ENCODE results near the gene HSPA1A. TPM values are rescaled to one million over a fixed set of nuclear protein-coding genes. Genes with fewer than 3 reads are reported as not detected.
"Not testable (repeated sequence)": the region's sequence is repeated elsewhere in the genome, so short reads cannot be mapped to it uniquely, and the experiment has no call there.

HSPA1A gene
- total RNA-seq, 2 experiments from 2014 or later, result 68.5 to 69.9 TPM

DNA sequence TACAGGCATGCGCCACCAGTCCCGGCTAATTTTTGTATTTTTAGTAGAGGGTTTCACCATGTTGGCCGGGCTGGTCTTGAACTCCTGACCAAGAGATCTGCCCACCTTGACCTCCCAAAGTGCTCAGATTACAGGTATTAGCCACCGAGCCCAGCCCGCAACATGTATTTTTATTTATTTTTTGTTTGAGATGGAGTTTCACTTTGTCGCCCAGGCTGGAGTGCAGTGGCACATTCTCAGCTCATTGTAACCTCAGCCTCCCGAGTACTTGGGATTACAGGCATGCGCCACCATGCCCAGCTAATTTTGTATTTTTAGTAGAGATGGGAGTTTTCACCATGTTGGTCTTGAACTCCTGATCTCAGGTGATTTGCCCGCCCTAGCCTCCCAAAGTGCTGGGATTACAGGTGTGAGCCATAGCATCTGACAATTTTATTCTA is 22.8 kb downstream of the HSPA1A start:
- intact Hi-C loops (cut with micrococcal nuclease); DNase-seq; H3K27me3 Mint-ChIP-seq; H3K9me3 Mint-ChIP-seq: not testable (repeated sequence)
- POLR2A ChIA-PET, result interaction anchor here (0.6 to 1.6 kb wide), 2 partner anchors 24 to 50 kb away, joined by 3 to 6 read pairs; partner anchors contain the start of gene NEU1
- Mint-ChIP-seq H3K4me3 (peak overlapping the region; percentile 97), H3K4me1 (ENCODE audit: low read depth) (peaks cover 30% of the 10 kb centered on the region), H3K27ac (peak overlapping the region; percentile 60), H3K36me3 (peaks cover 65% of the 10 kb centered on the region)
- CTCF ChIA-PET, result interaction anchor here (0.8 to 2.3 kb wide), 3 partner anchors 8 to 108 kb away, joined by 3 to 8 read pairs (median 4); partner anchors contain the start of gene DDAH2

DNA sequence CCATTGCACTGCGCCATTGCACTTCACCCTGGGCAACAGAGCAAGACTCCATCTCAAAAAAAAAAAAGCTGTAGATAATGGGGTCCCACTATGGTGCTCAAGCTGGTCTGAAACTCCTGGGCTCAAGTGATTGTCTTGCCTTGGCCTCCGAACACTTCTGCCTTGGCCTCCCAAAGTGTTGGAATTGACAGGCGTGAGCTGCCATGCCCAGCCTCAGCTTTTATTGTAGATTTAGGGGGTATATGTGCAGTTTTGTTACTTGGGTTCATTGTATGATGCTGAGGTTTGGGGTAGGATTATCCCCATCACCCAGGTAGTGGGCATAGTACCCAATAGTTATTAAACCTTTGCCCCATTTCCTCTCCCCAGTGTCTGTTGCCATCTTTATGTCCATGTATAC is 23.6 kb downstream of the HSPA1A start:
- no peak for DNase-seq
- peak overlapping the region; percentile 45 for H3K4me3 Mint-ChIP-seq
- H3K36me3 Mint-ChIP-seq, result peaks cover 65% of the 10 kb centered on the region
- H3K27me3 Mint-ChIP-seq, result no peaks in the 10 kb centered on the region
- intact Hi-C loops (cut with micrococcal nuclease), result no loop called here
- peaks cover 28% of the 10 kb centered on the region for H3K4me1 Mint-ChIP-seq (ENCODE audit: low read depth)
- ChIA-PET POLR2A (interaction anchor here (0.8 kb wide), 1 partner anchor 133 kb away, joined by 3 read pairs; the partner anchor contains the start of gene DXO), CTCF (interaction anchor here (0.8 to 2.3 kb wide), 5 partner anchors 9 to 113 kb away, joined by 3 to 8 read pairs (median 4); partner anchors contain the start of gene DDAH2)
- peak overlapping the region; percentile 57 for H3K27ac Mint-ChIP-seq
- H3K9me3 Mint-ChIP-seq, result no peaks in the 10 kb centered on the region

DNA sequence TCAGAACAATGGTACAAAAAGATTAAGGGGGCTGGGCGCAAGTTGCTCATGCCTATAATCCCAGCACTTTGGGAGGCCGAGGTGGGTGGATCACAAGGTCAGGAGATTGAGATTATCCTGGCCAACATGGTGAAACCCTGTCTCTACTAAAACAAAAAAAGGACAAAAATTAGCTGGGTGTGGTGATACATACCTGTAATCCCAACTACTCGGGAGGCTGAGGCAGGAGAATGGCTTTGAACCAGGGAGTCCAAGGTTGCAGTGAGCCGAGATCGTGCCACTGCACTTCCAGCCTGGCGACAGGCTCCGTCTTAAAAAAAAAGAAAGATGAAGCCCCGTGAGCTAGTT is 24.4 kb downstream of the HSPA1A start:
- H3K27me3 Mint-ChIP-seq; H3K27ac Mint-ChIP-seq; H3K9me3 Mint-ChIP-seq; DNase-seq; intact Hi-C loops (cut with micrococcal nuclease); H3K4me3 Mint-ChIP-seq: not testable (repeated sequence)
- POLR2A ChIA-PET, result interaction anchor here (0.7 to 1.2 kb wide), 2 partner anchors 44 to 166 kb away, joined by 3 to 4 read pairs; partner anchors contain the start of gene VARS1
- Mint-ChIP-seq H3K4me1 (ENCODE audit: low read depth) (peaks cover 25% of the 10 kb centered on the region), H3K36me3 (peaks cover 61% of the 10 kb centered on the region)
- CTCF ChIA-PET, result interaction anchor here (1.6 to 2.3 kb wide), 2 partner anchors 110 to 112 kb away, joined by 4 to 8 read pairs; partner anchors contain the start of gene DDAH2

DNA sequence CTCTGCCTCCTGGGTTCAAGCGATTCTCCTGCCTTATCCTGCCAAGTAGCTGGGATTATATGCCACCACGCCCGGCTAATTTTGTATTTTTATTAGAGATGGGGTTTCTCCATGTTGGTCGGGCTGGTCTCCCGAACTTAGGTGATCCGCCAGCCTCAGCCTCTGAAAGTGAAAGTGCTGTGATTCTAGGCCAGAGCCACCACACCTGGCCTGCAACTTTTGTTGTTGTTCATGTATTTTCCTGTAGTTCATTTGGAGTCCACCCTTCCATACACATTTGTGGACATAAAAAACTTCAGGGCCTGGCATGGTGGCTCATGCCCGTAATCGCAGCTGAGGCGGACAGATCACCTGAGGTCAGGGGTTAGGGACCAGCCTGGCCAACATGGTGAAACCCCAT is 26.7 kb downstream of the HSPA1A start:
- no peaks in the 10 kb centered on the region for H3K27me3 Mint-ChIP-seq
- H3K4me3 Mint-ChIP-seq, result no peak overlapping the region
- H3K9me3 Mint-ChIP-seq, result no peaks in the 10 kb centered on the region
- H3K36me3 Mint-ChIP-seq, result peaks cover 42% of the 10 kb centered on the region
- no peak overlapping the region for H3K27ac Mint-ChIP-seq
- no peak for DNase-seq
- intact Hi-C loops (cut with micrococcal nuclease), result no loop called here
- ChIA-PET CTCF (no interaction called here), POLR2A (no interaction called here)
- H3K4me1 Mint-ChIP-seq (ENCODE audit: low read depth), result peaks cover 16% of the 10 kb centered on the region

DNA sequence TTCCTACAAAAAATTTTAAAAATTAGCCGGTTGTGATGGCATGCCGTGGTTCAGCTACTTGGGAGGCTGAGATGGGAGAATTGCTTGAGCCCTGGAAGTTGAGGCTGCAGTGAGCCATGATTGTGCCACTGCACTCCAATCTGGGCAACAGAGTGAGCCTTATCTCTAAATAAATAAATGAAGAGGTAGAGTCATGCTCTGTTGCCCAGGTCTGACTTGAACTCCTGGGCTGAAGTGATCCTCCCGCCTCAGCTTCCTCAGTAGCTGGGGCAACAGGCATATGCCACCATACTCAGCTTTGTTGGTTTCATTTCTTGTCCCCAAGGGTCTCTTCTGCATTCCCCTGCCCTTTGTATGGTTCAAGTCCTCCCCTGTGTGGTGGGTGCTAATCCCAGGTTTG is 29.2 kb downstream of the HSPA1A start:
- DNase-seq, result no peak
- H3K9me3 Mint-ChIP-seq, result no peaks in the 10 kb centered on the region
- no peak overlapping the region for H3K4me3 Mint-ChIP-seq
- intact Hi-C loops (cut with micrococcal nuclease), result no loop called here
- peaks cover 17% of the 10 kb centered on the region for H3K36me3 Mint-ChIP-seq
- H3K27ac Mint-ChIP-seq, result no peak overlapping the region
- H3K27me3 Mint-ChIP-seq, result no peaks in the 10 kb centered on the region
- ChIA-PET POLR2A (interaction anchor here (0.6 kb wide), 2 partner anchors 14 to 39 kb away, joined by 3 read pairs; no protein-coding TSS in a partner anchor), CTCF (interaction anchor here (0.7 kb wide), 1 partner anchor 11 kb away, joined by 3 read pairs; no protein-coding TSS in a partner anchor)
- H3K4me1 Mint-ChIP-seq (ENCODE audit: low read depth), result no peaks in the 10 kb centered on the region

DNA sequence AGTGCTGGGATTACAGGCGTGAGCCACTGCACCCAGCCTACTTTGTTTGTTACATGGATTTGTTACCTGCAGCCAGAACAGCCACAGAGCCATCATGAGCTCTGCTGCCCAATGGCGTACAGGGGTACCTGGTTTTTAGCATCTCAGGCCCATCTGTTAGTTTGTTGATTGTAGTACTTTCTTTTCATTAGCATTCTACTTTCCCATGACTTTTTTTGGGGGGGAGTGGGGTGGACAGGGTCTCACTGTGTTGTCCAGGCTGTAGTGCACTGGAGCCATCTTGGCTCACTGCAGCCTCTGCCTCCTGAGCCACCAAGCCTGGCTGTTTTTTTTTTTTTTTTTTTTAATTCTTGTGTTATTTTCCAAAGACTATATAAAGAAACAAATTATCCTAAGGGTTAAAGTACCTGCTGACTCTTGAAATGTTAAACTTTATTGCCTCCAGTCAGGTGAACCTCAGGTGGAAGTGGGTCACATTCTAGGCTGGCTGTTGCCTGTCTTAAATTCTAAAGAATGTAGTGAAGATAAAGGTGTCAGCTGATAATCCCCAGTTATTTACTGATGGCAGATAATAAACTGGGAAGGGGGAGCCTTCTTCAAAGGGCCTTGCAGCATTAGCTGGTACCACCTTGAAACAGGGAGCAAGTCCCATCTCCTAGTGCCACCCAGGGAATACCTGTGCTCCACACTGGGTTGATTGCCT is 32.1 kb downstream of the HSPA1A start:
- intact Hi-C loops (cut with micrococcal nuclease), result no loop called here
- no peaks in the 10 kb centered on the region for H3K27me3 Mint-ChIP-seq
- POLR2A ChIA-PET, result interaction anchor here (0.7 kb wide), 1 partner anchor 103 kb away, joined by 4 read pairs; no protein-coding TSS in a partner anchor
- H3K4me1 Mint-ChIP-seq (ENCODE audit: low read depth), result no peaks in the 10 kb centered on the region
- H3K4me3 Mint-ChIP-seq, result no peak overlapping the region
- H3K9me3 Mint-ChIP-seq, result no peaks in the 10 kb centered on the region
- H3K36me3 Mint-ChIP-seq, result peaks cover 2% of the 10 kb centered on the region
- CTCF ChIA-PET, result no interaction called here
- no peak for DNase-seq
- H3K27ac Mint-ChIP-seq, result no peak overlapping the region

DNA sequence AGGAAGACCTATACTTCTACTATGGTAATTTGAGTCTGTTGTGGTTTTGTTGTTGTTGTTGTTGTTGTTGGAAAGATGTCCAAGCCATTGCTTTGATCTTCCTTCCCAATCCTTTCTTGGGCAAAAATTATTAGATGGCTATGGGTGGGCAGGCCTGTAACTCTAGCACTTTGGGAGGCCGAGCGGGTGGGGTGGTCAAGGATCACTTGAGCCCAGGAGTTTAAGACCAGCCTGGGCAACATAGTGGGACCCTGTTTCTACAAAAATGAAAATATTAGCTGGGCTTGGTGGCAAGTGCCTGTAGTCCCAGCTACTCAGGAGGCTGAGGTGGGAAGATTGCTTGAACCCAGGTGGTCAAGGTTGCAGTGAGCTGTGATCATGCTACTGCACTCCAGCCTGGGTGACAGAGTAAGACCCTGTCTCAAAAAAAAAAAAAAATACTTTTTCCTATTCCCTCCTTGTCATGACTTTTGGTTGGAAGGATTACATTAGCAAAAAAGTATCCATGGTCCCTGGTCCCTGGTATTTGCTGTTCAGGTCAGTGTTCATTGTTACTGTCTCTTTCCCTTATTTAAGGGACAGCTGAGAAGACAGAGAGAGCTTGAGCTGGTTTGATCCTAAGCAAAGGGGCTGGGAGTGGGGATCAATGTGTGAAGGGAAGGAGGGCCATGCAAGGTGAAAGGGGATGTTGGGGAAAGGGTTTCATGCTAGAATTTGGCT is 35.6 kb downstream of the HSPA1A start:
- CTCF ChIA-PET, result no interaction called here
- peaks cover 6% of the 10 kb centered on the region for H3K36me3 Mint-ChIP-seq
- intact Hi-C loops (cut with micrococcal nuclease), result no loop called here
- POLR2A ChIA-PET, result interaction anchor here (0.7 kb wide), 1 partner anchor 93 kb away, joined by 3 read pairs; no protein-coding TSS in a partner anchor
- H3K9me3 Mint-ChIP-seq, result peaks cover 6% of the 10 kb centered on the region
- no peaks in the 10 kb centered on the region for H3K4me1 Mint-ChIP-seq (ENCODE audit: low read depth)
- no peaks in the 10 kb centered on the region for H3K27me3 Mint-ChIP-seq
- DNase-seq, result no peak
- no peak overlapping the region for H3K27ac Mint-ChIP-seq
- no peak overlapping the region for H3K4me3 Mint-ChIP-seq

DNA sequence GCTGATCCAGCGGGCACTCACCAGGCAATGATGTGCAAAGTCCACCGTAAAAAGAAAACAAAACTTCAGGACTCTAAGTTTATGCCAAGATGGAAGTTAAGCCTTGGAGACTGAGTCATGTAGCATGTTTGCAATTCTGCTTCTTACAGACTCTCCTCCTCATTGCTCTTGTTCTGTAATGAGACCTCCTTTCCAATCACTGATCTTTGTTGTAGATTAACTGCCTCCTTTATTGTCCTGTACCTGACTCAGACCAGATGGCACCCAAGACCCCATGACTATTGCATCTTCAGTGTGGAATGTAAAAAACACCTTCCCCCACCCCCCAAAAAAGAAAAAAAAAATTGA is 36.1 kb downstream of the HSPA1A start:
- peaks cover 6% of the 10 kb centered on the region for H3K36me3 Mint-ChIP-seq
- H3K4me3 Mint-ChIP-seq, result no peak overlapping the region
- no peak overlapping the region for H3K27ac Mint-ChIP-seq
- intact Hi-C loops (cut with micrococcal nuclease), result no loop called here
- no peak for DNase-seq
- no peaks in the 10 kb centered on the region for H3K27me3 Mint-ChIP-seq
- POLR2A ChIA-PET, result no interaction called here
- CTCF ChIA-PET, result no interaction called here
- peaks cover 6% of the 10 kb centered on the region for H3K9me3 Mint-ChIP-seq
- no peaks in the 10 kb centered on the region for H3K4me1 Mint-ChIP-seq (ENCODE audit: low read depth)

DNA sequence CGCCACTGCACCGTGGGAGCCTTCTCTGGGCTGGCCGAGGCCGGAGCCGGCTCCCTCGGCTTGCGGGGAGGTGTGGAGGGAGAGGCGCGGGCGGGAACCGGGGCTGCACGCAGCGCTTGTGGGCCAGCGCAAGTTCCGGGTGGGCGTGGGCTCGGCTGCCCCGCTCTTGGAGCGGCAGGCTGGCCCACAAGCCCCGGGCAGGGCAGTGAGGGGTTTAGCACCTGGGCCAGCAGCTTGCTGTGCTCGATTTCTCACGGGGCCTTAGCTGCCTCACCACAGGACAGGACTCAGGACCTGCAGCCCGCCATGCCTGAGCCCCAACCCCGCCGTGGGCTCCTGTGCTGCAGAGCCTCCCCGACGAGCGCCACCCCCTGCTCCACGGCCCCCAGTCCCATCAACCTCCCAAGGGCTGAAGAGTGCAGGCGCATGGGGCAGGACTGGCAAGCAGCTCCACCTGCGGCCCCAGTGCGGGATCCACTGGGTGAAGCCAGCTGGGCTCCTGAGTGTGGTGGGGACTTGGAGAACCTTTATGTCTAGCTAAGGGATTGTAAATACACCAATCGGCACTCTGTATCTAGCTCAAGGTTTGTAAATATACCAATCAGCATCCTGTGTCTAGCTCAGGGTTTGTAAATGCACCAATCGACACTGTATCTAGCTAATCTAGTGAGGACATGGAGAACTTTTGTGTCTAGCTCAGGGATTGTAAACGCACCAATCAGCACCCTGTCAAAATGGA is 36.8 kb downstream of the HSPA1A start:
- H3K4me3 Mint-ChIP-seq; DNase-seq; H3K9me3 Mint-ChIP-seq; POLR2A ChIA-PET; H3K4me1 Mint-ChIP-seq (ENCODE audit: low read depth); intact Hi-C loops (cut with micrococcal nuclease); CTCF ChIA-PET; H3K27ac Mint-ChIP-seq; H3K27me3 Mint-ChIP-seq; H3K36me3 Mint-ChIP-seq: not testable (repeated sequence)

DNA sequence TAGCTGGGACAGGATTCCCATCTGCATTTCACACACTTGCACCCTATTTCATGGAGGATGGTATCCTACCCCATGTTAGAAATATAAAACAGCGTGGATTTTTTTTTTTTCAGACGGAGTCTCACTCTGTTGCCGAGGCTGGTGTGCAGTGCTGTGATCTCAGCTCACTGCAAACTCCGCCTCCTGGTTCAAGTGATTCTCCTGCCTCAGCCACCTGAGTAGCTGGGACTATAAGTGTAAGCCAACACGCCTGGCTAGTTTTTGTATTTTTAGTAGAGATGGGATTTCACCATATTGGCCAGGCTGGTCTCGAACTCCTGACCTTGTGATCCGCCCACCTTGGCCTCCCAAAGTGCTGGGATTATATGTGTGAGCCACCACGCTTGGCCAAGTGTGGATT is 42.4 kb downstream of the HSPA1A start:
- H3K9me3 Mint-ChIP-seq; H3K27me3 Mint-ChIP-seq; intact Hi-C loops (cut with micrococcal nuclease); POLR2A ChIA-PET; H3K27ac Mint-ChIP-seq; DNase-seq; H3K4me3 Mint-ChIP-seq; CTCF ChIA-PET: not testable (repeated sequence)
- peaks cover 12% of the 10 kb centered on the region for H3K36me3 Mint-ChIP-seq
- peaks cover 14% of the 10 kb centered on the region for H3K4me1 Mint-ChIP-seq (ENCODE audit: low read depth)

DNA sequence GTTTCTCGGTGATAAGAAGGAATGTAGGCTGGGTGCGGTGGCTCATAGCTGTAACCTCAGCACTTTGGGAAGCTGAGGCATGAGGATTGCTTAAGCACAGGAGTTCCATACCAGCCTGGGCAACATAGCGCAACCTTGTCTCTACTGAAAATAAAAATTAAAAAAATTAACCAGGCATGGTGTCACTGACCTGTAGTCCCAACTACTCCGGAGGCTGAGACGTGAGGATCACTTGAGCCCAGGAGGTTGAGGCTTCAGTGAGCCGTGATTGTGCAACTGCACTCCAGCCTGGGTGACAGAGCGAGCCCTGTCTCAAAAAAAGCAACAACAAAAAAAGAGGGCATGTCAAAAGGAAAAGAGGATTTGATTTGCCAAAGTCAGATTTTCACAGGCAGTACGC is 43.4 kb downstream of the HSPA1A start:
- DNase-seq, result no peak
- Mint-ChIP-seq H3K4me3 (no peak overlapping the region), H3K4me1 (ENCODE audit: low read depth) (peaks cover 17% of the 10 kb centered on the region), H3K36me3 (peaks cover 12% of the 10 kb centered on the region), H3K9me3 (no peaks in the 10 kb centered on the region), H3K27ac (no peak overlapping the region), H3K27me3 (peaks cover 2% of the 10 kb centered on the region)
- intact Hi-C loops (cut with micrococcal nuclease), result no loop called here
- ChIA-PET POLR2A (no interaction called here), CTCF (interaction anchor here (1.0 kb wide), 1 partner anchor 129 kb away, joined by 3 read pairs; no protein-coding TSS in a partner anchor)

DNA sequence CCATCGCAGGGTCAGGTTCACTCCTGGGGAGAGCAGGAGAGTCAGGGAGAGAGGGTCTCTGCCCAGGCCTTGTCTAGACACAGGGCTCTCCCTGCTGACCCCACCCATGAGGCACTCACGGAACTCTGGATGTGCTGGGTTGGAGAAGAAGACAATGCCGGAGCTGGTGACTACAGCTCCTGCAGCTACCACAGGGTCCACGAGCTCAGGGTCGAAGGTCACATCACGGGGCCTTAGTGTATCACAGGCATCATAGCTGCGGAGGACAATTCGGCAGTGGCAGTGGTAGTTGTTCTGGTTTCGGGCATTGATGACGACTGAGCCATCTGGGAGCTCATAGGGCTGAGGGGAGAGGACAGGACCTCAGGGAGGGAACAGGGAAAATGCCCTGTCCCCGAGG is 44.6 kb downstream of the HSPA1A start:
- Mint-ChIP-seq H3K9me3 (no peaks in the 10 kb centered on the region), H3K27me3 (peaks cover 2% of the 10 kb centered on the region), H3K4me3 (no peak overlapping the region), H3K27ac (no peak overlapping the region), H3K36me3 (peaks cover 12% of the 10 kb centered on the region), H3K4me1 (ENCODE audit: low read depth) (peaks cover 20% of the 10 kb centered on the region)
- ChIA-PET CTCF (interaction anchor here (1.0 kb wide), 1 partner anchor 130 kb away, joined by 3 read pairs; no protein-coding TSS in a partner anchor), POLR2A (no interaction called here)
- no peak for DNase-seq
- intact Hi-C loops (cut with micrococcal nuclease), result no loop called here

All from activated CD4-positive, alpha-beta memory T cell treated with anti-CD3 and anti-CD28 coated beads for 36 hours (primary cell).